MM.1S (cell line): ENCODE measurements around the gene RPS23.

ENCODE experiments used
- DNase-seq: peaks from one replicate; pipeline ENCODE4 v3.0.0-alpha.2; 2015
- H2AFZ ChIP-seq: fragments of 300-600 bp; sonication (generic); 2 replicates; pipeline ENCODE4 v1.6.0; 2016; ENCODE audit warnings: antibody characterized with exemption, low read length
- H3F3A ChIP-seq: fragments of 300-600 bp; sonication (generic); 2 replicates; pipeline ENCODE4 v1.6.1; 2016; ENCODE audit warnings: mild to moderate bottlenecking, antibody characterized with exemption, low read length, moderate library complexity, mixed read lengths; ENCODE audit not compliant: insufficient read depth
- H3K27ac ChIP-seq: fragments of 300-600 bp; sonication (generic); 2 replicates; pipeline ENCODE4 v1.5.1; 2016; ENCODE audit warnings: mild to moderate bottlenecking, low read length
- H3K27me3 ChIP-seq: fragments of 300-600 bp; sonication (generic); replicated peaks from 2 replicates; pipeline ENCODE4 v1.6.0; 2016; ENCODE audit warnings: low read length; ENCODE audit not compliant: insufficient read depth
- H3K36me3 ChIP-seq: fragments of 300-600 bp; sonication (generic); replicated peaks from 2 replicates; pipeline ENCODE4 v1.6.1; 2016; ENCODE audit warnings: mild to moderate bottlenecking, low read length, mixed read lengths; ENCODE audit not compliant: insufficient read depth
- H3K4me1 ChIP-seq: fragments of 300-600 bp; sonication (generic); 2 replicates; pipeline ENCODE4 v1.6.1; 2016; ENCODE audit warnings: low read length, mixed read lengths
- H3K4me2 ChIP-seq: fragments of 300-600 bp; sonication (generic); 2 replicates; pipeline ENCODE4 v1.6.0; 2016; ENCODE audit warnings: low read depth, low read length
- H3K4me3 ChIP-seq: fragments of 300-600 bp; sonication (generic); 2 replicates; pipeline ENCODE4 v1.5.1; 2016; ENCODE audit warnings: low read length, mixed read lengths
- H3K79me2 ChIP-seq: fragments of 300-600 bp; sonication (generic); 2 replicates; pipeline ENCODE4 v1.6.1; 2016; ENCODE audit warnings: mixed run types, low read length, mixed read lengths
- H3K9ac ChIP-seq: fragments of 300-600 bp; sonication (generic); 2 replicates; pipeline ENCODE4 v1.6.1; 2016; ENCODE audit warnings: low read length, mixed read lengths
- H3K9me2 ChIP-seq: fragments of 300-600 bp; sonication (generic); replicated peaks from 2 replicates; pipeline ENCODE4 v1.6.1; 2016; ENCODE audit warnings: mild to moderate bottlenecking, low read length, mixed read lengths; ENCODE audit not compliant: insufficient read depth
- H3K9me3 ChIP-seq: fragments of 300-600 bp; sonication (generic); replicated peaks from 2 replicates; pipeline ENCODE4 v1.6.1; 2016; ENCODE audit warnings: mild to moderate bottlenecking, low read length, mixed read lengths; ENCODE audit not compliant: insufficient read depth
- H4K20me1 ChIP-seq: fragments of 300-600 bp; sonication (generic); 2 replicates; pipeline ENCODE4 v1.6.1; 2016; ENCODE audit warnings: mild to moderate bottlenecking, low read length, moderate library complexity, mixed read lengths; ENCODE audit not compliant: insufficient read depth
- EZH2 ChIP-seq: fragments of 300-600 bp; sonication (generic); optimal IDR thresholded peaks from 2 replicates; pipeline ENCODE3; 2017; ENCODE audit warnings: low read depth, mild to moderate bottlenecking, antibody characterized with exemption, low read length, mixed read lengths
- EZH2phosphoT487 ChIP-seq: fragments of 300-600 bp; sonication (generic); IDR thresholded peaks from 2 replicates; pipeline ENCODE4 v1.6.1; 2018; ENCODE audit warnings: antibody characterized with exemption, low read length
- TF ChIP-seq, protein P1 (sequence below): fragments of 300-600 bp; sonication (generic); IDR thresholded peaks from 2 replicates; pipeline ENCODE4 v1.5.1; 2016; ENCODE audit warnings: antibody characterized with exemption, low read length, mixed read lengths

RPS23 gene

DNA sequence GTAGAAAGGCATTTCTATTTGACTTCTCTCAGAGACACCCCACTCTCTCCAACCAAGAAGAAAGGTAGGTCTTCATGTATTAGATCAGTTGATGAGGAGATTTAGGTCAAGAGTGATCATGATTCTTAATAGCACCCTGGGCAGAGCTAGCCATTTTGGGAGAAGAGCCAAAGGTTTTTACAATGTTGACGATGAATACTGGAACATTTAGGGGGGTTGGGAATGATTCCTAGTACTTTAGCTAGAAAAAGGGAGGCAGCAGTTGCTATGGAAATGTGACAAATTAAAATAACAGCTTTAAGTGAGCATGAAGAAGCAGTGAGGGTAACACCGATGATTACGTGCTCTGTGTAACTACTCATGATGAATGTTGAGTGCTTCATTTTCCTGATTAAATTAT, 9.5 kb upstream of the RPS23 start:
- H3K4me3 ChIP-seq, result no peak overlapping the region
- no peaks in the 10 kb centered on the region for H3K36me3 ChIP-seq
- H3K27me3 ChIP-seq, result no peaks in the 10 kb centered on the region
- no peaks in the 10 kb centered on the region for H3K4me1 ChIP-seq
- H3K4me2 ChIP-seq, result no peak overlapping the region
- no peak overlapping the region for H3K27ac ChIP-seq
- no peaks in the 10 kb centered on the region for H3F3A ChIP-seq
- no peaks in the 10 kb centered on the region for H3K9me3 ChIP-seq
- no peaks in the 10 kb centered on the region for H4K20me1 ChIP-seq
- no peak for TF ChIP-seq EZH2phosphoT487
- TF ChIP-seq, protein P1, sequence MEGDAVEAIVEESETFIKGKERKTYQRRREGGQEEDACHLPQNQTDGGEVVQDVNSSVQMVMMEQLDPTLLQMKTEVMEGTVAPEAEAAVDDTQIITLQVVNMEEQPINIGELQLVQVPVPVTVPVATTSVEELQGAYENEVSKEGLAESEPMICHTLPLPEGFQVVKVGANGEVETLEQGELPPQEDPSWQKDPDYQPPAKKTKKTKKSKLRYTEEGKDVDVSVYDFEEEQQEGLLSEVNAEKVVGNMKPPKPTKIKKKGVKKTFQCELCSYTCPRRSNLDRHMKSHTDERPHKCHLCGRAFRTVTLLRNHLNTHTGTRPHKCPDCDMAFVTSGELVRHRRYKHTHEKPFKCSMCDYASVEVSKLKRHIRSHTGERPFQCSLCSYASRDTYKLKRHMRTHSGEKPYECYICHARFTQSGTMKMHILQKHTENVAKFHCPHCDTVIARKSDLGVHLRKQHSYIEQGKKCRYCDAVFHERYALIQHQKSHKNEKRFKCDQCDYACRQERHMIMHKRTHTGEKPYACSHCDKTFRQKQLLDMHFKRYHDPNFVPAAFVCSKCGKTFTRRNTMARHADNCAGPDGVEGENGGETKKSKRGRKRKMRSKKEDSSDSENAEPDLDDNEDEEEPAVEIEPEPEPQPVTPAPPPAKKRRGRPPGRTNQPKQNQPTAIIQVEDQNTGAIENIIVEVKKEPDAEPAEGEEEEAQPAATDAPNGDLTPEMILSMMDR, result no peak
- no peak for TF ChIP-seq EZH2
- no peak overlapping the region for H2AFZ ChIP-seq
- no peaks in the 10 kb centered on the region for H3K9me2 ChIP-seq
- H3K9ac ChIP-seq, result no peak overlapping the region
- H3K79me2 ChIP-seq, result no peaks in the 10 kb centered on the region
- no peak for DNase-seq

DNA sequence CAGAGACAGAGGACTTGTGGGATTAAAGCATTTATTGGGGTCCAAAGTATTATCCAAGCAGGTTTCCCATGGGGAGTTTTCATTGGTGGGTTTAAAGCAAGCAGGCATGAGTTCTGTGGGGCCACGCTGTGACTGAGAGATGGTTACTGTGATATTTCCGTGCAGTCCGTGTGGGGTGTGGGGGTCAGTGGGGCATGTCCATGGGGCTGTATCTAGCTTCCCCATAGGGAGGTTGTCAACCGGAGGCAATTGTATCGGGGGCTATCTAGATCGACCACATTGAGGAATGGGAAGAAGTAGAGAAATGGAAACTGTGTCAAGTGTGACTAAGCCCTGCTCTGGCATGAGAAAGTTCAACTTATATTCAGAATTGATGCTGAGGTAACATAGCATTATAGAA, 7.1 kb upstream of the RPS23 start:
- Histone ChIP-seq H3K36me3 (no peaks in the 10 kb centered on the region), H3K27me3 (no peaks in the 10 kb centered on the region), H3K4me1 (no peaks in the 10 kb centered on the region), H3K9me3 (no peaks in the 10 kb centered on the region), H4K20me1 (no peaks in the 10 kb centered on the region), H3K9ac (no peak overlapping the region), H3K9me2 (no peaks in the 10 kb centered on the region), H3F3A (no peaks in the 10 kb centered on the region), H2AFZ (no peak overlapping the region), H3K4me2 (no peak overlapping the region), H3K79me2 (no peaks in the 10 kb centered on the region), H3K4me3 (no peak overlapping the region), H3K27ac (no peak overlapping the region)
- no peak for DNase-seq
- no peak for TF ChIP-seq EZH2phosphoT487
- TF ChIP-seq, protein P1, result no peak
- TF ChIP-seq EZH2, result no peak

GRCh38 chr5:82283893-82284292, 5.7 kb upstream of the RPS23 start:
- no peaks in the 10 kb centered on the region for H3K36me3 ChIP-seq
- TF ChIP-seq, protein P1, result no peak
- no peak for TF ChIP-seq EZH2
- no peak for TF ChIP-seq EZH2phosphoT487
- DNase-seq, result no peak

More at GRCh38 chr5:82283893-82284292, 5.7 kb upstream of the RPS23 start:
- Histone ChIP-seq H4K20me1 (no peaks in the 10 kb centered on the region), H3K4me3 (no peak overlapping the region), H3K27me3 (no peaks in the 10 kb centered on the region), H3K9me3 (no peaks in the 10 kb centered on the region), H3K79me2 (0 out of 2 replicates have a peak, but pooled peaks cover 5% of the 10 kb centered on the region), H3K27ac (no peak overlapping the region), H3K4me1 (no peaks in the 10 kb centered on the region), H3K4me2 (no peak overlapping the region), H3K9ac (no peak overlapping the region), H3F3A (no peaks in the 10 kb centered on the region), H3K9me2 (no peaks in the 10 kb centered on the region), H2AFZ (no peak overlapping the region)
